Measurements from ENCODE around the gene DICER1. TPM values are rescaled to one million over a fixed set of nuclear protein-coding genes. Genes with fewer than 3 reads are reported as not detected.

DICER1 gene
- polyA plus RNA-seq, 1 donor from 2014 or later: 93.8 TPM

GRCh38 chr14:95043732-95044462 lies 113.4 kb downstream of the DICER1 start:
- Histone ChIP-seq H3K9me3 (ENCODE audit: low read length) (no peaks in the 10 kb centered on the region), H3K27me3 (ENCODE audit: insufficient read depth, low read depth, low read length) (no peaks in the 10 kb centered on the region)
- TF ChIP-seq SMC3 (conservative IDR thresholded peaks at IDR 0.05; ENCODE audit: poor library complexity) (no peak), EZH2 (IDR thresholded peaks at IDR 0.05; ENCODE audit: borderline replicate concordance, insufficient read depth, low read length, poor library complexity, severe bottlenecking) (no peak), MXI1 (conservative IDR thresholded peaks at IDR 0.05; ENCODE audit: poor library complexity, severe bottlenecking) (no peak), POLR2AphosphoS5 (IDR thresholded peaks at IDR 0.05) (no peak), EP300 (conservative IDR thresholded peaks at IDR 0.05; ENCODE audit: poor library complexity, severe bottlenecking) (no peak), REST (IDR thresholded peaks at IDR 0.05; ENCODE audit: borderline replicate concordance) (no peak), TAF1 (IDR thresholded peaks at IDR 0.05; ENCODE audit: low read depth) (no peak), RAD21 (conservative IDR thresholded peaks at IDR 0.05) (no peak)
- TF ChIP-seq, protein P1, sequence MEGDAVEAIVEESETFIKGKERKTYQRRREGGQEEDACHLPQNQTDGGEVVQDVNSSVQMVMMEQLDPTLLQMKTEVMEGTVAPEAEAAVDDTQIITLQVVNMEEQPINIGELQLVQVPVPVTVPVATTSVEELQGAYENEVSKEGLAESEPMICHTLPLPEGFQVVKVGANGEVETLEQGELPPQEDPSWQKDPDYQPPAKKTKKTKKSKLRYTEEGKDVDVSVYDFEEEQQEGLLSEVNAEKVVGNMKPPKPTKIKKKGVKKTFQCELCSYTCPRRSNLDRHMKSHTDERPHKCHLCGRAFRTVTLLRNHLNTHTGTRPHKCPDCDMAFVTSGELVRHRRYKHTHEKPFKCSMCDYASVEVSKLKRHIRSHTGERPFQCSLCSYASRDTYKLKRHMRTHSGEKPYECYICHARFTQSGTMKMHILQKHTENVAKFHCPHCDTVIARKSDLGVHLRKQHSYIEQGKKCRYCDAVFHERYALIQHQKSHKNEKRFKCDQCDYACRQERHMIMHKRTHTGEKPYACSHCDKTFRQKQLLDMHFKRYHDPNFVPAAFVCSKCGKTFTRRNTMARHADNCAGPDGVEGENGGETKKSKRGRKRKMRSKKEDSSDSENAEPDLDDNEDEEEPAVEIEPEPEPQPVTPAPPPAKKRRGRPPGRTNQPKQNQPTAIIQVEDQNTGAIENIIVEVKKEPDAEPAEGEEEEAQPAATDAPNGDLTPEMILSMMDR (IDR thresholded peaks at IDR 0.05; ENCODE audit: poor library complexity, severe bottlenecking): no peak

GRCh38 chr14:95043314-95043713 lies 114.0 kb downstream of the DICER1 start:
- H3K9ac ChIP-seq (ENCODE audit: low read length): no peak overlapping the region
- no peak overlapping the region for H3K4me2 ChIP-seq (ENCODE audit: low read length)
- no peaks in the 10 kb centered on the region for H3K27me3 ChIP-seq (ENCODE audit: insufficient read depth, low read depth, low read length)
- no peaks in the 10 kb centered on the region for H3K79me2 ChIP-seq (replicated peaks; ENCODE audit: insufficient read depth, low read length)
- H3F3A ChIP-seq (ENCODE audit: insufficient read depth, low read length, poor library complexity, severe bottlenecking): no peaks in the 10 kb centered on the region
- H3K9me2 ChIP-seq (ENCODE audit: insufficient read depth, low read length): no peaks in the 10 kb centered on the region
- no peak overlapping the region for H3K27ac ChIP-seq (ENCODE audit: low read length)
- H3K4me3 ChIP-seq (ENCODE audit: low read length): no peak overlapping the region
- no peak overlapping the region for H2AFZ ChIP-seq (ENCODE audit: low read depth, low read length)
- H3K36me3 ChIP-seq (ENCODE audit: insufficient read depth, low read length): no peaks in the 10 kb centered on the region
- no peaks in the 10 kb centered on the region for H3K9me3 ChIP-seq (ENCODE audit: low read length)
- H4K20me1 ChIP-seq (ENCODE audit: insufficient read depth): no peaks in the 10 kb centered on the region
- TF ChIP-seq MXI1 (conservative IDR thresholded peaks at IDR 0.05; ENCODE audit: poor library complexity, severe bottlenecking): no peak
- TF ChIP-seq RAD21 (conservative IDR thresholded peaks at IDR 0.05): no peak
- TF ChIP-seq POLR2AphosphoS5 (IDR thresholded peaks at IDR 0.05): no peak
- no peak for TF ChIP-seq EP300 (conservative IDR thresholded peaks at IDR 0.05; ENCODE audit: poor library complexity, severe bottlenecking)
- TF ChIP-seq REST (IDR thresholded peaks at IDR 0.05; ENCODE audit: borderline replicate concordance): no peak
- no peak for TF ChIP-seq EZH2 (IDR thresholded peaks at IDR 0.05; ENCODE audit: borderline replicate concordance, insufficient read depth, low read length, poor library complexity, severe bottlenecking)
- no peak for TF ChIP-seq SMC3 (conservative IDR thresholded peaks at IDR 0.05; ENCODE audit: poor library complexity)
- TF ChIP-seq, protein P1 (IDR thresholded peaks at IDR 0.05; ENCODE audit: poor library complexity, severe bottlenecking): no peak
- TF ChIP-seq TAF1 (IDR thresholded peaks at IDR 0.05; ENCODE audit: low read depth): no peak

More at GRCh38 chr14:95043732-95044462, 113.4 kb downstream of the DICER1 start:
- no peak overlapping the region for H3K9ac ChIP-seq (ENCODE audit: low read length)
- H4K20me1 ChIP-seq (ENCODE audit: insufficient read depth): no peaks in the 10 kb centered on the region
- no peak overlapping the region for H3K4me3 ChIP-seq (ENCODE audit: low read length)
- no peak overlapping the region for H3K27ac ChIP-seq (ENCODE audit: low read length)
- no peaks in the 10 kb centered on the region for H3K36me3 ChIP-seq (ENCODE audit: insufficient read depth, low read length)
- no peak overlapping the region for H3K4me2 ChIP-seq (ENCODE audit: low read length)
- H3K9me2 ChIP-seq (ENCODE audit: insufficient read depth, low read length): no peaks in the 10 kb centered on the region
- H3F3A ChIP-seq (ENCODE audit: insufficient read depth, low read length, poor library complexity, severe bottlenecking): no peaks in the 10 kb centered on the region
- H2AFZ ChIP-seq (ENCODE audit: low read depth, low read length): no peak overlapping the region
- no peaks in the 10 kb centered on the region for H3K79me2 ChIP-seq (replicated peaks; ENCODE audit: insufficient read depth, low read length)

All from neural cell (in vitro differentiated cells).